ENCODE results near the gene MRPL47.

DNA sequence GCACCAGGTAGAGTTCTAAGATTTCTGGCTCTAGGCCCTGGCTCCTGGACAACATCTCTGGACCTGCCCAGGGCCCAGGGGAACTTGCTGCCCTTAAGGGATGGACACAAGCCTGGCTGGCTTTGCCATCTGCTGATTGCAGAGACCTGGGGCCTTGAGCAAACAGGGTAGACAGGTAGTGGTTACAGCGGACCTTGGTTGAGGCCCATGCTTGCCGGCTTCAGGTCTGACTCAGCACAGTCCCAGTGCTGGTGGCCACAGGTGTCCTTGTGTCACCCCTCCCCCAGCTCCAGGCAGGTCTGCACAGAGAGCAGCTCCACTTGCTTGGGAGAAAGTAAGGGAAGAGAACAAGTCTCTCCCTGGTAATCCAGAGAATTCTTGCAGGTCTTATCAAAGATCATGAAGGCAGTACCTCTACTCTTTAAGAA, 57.6 kb downstream of the MRPL47 start:
- TF ChIP-seq GATA2 (IDR thresholded peaks at IDR 0.05; ENCODE audit: low read depth, low read length) = no peak
- TF ChIP-seq GATA3 (IDR thresholded peaks at IDR 0.05; ENCODE audit: low read depth, low read length) = no peak

Data from SH-SY5Y (cell line).